Measurements from ENCODE around the gene MYO1F. TPM values are rescaled to one million over a fixed set of nuclear protein-coding genes. Genes with fewer than 3 reads are reported as not detected.
A peak's percentile ranks its signal among the peaks of the same experiment; 100 is the strongest.

The MYO1F gene
- polyA plus RNA-seq, 2 donors, result 2.5 to 7.9 TPM

- WGBS, 2 donors, result 83 to 86% methylated on average over 11 of the region's 11 CpGs
- Histone ChIP-seq H3K4me1 (ENCODE audit: control insufficient read depth in 2 of 2, insufficient read depth in 2 of 2, low read length in 1 of 2) (peaks cover 3 to 29% of the 10 kb centered on the region in 2 donors), H3K4me3 (ENCODE audit: low read depth in 1 of 2, low read length in 2 of 2) (no peak overlapping the region), H3K27ac (ENCODE audit: low read depth in 2 of 2, low read length in 1 of 2) (no peak overlapping the region), H3K9me3 (ENCODE audit: control insufficient read depth in 2 of 2, insufficient read depth in 1 of 2, low read depth in 1 of 2, low read length in 1 of 2) (no peaks in the 10 kb centered on the region), H3K27me3 (ENCODE audit: control insufficient read depth in 1 of 2, insufficient read depth in 2 of 2, low read length in 2 of 2) (no peaks in the 10 kb centered on the region), H3K36me3 (ENCODE audit: control insufficient read depth in 2 of 2, insufficient read depth in 2 of 2, low read length in 1 of 2) (peaks cover 24 to 45% of the 10 kb centered on the region in 2 donors)
Observed at GRCh38 chr19:8482696-8483095, 94.5 kb downstream of the MYO1F start.

GRCh38 chr19:8481616-8482015 lies 95.6 kb downstream of the MYO1F start:
- Histone ChIP-seq H3K36me3 (ENCODE audit: control insufficient read depth in 2 of 2, insufficient read depth in 2 of 2, low read length in 1 of 2) (peaks cover 20 to 38% of the 10 kb centered on the region in 2 donors), H3K9me3 (ENCODE audit: control insufficient read depth in 2 of 2, insufficient read depth in 1 of 2, low read depth in 1 of 2, low read length in 1 of 2) (no peaks in the 10 kb centered on the region), H3K4me1 (ENCODE audit: control insufficient read depth in 2 of 2, insufficient read depth in 2 of 2, low read length in 1 of 2) (peaks cover 3 to 25% of the 10 kb centered on the region in 2 donors), H3K4me3 (ENCODE audit: low read depth in 1 of 2, low read length in 2 of 2) (no peak overlapping the region), H3K27me3 (ENCODE audit: control insufficient read depth in 1 of 2, insufficient read depth in 2 of 2, low read length in 2 of 2) (no peaks in the 10 kb centered on the region), H3K27ac (ENCODE audit: low read depth in 2 of 2, low read length in 1 of 2) (peak overlapping the region; percentile 84 to 92)
- WGBS, 2 donors, result 43 to 66% methylated on average over 6 of the region's 6 CpGs

- H3K27ac ChIP-seq (ENCODE audit: low read depth in 2 of 2, low read length in 1 of 2), result peak overlapping the region; percentile 84 to 92
- no peaks in the 10 kb centered on the region for H3K27me3 ChIP-seq (ENCODE audit: control insufficient read depth in 1 of 2, insufficient read depth in 2 of 2, low read length in 2 of 2)
- peaks cover 20 to 36% of the 10 kb centered on the region in 2 donors for H3K36me3 ChIP-seq (ENCODE audit: control insufficient read depth in 2 of 2, insufficient read depth in 2 of 2, low read length in 1 of 2)
- WGBS, 2 donors, result 51 to 55% methylated on average over 11 of the region's 11 CpGs
- H3K4me1 ChIP-seq (ENCODE audit: control insufficient read depth in 2 of 2, insufficient read depth in 2 of 2, low read length in 1 of 2), result peaks cover 3 to 25% of the 10 kb centered on the region in 2 donors
- peak overlapping the region in 1 of 2 donors; percentile 4 for H3K4me3 ChIP-seq (ENCODE audit: low read depth in 1 of 2, low read length in 2 of 2)
- H3K9me3 ChIP-seq (ENCODE audit: control insufficient read depth in 2 of 2, insufficient read depth in 1 of 2, low read depth in 1 of 2, low read length in 1 of 2), result no peaks in the 10 kb centered on the region
Observed at GRCh38 chr19:8481201-8481600, 96.0 kb downstream of the MYO1F start.

GRCh38 chr19:8478598-8478997 lies 98.6 kb downstream of the MYO1F start:
- WGBS, 2 donors, result 60 to 64% methylated on average over 3 of the region's 3 CpGs
- no peak overlapping the region for H3K27ac ChIP-seq (ENCODE audit: low read depth in 2 of 2, low read length in 1 of 2)
- peaks cover 25 to 26% of the 10 kb centered on the region in 2 donors for H3K36me3 ChIP-seq (ENCODE audit: control insufficient read depth in 2 of 2, insufficient read depth in 2 of 2, low read length in 1 of 2)
- no peak overlapping the region for H3K4me3 ChIP-seq (ENCODE audit: low read depth in 1 of 2, low read length in 2 of 2)
- H3K9me3 ChIP-seq (ENCODE audit: control insufficient read depth in 2 of 2, insufficient read depth in 1 of 2, low read depth in 1 of 2, low read length in 1 of 2), result no peaks in the 10 kb centered on the region
- H3K27me3 ChIP-seq (ENCODE audit: control insufficient read depth in 1 of 2, insufficient read depth in 2 of 2, low read length in 2 of 2), result no peaks in the 10 kb centered on the region
- peaks cover 3 to 12% of the 10 kb centered on the region in 2 donors for H3K4me1 ChIP-seq (ENCODE audit: control insufficient read depth in 2 of 2, insufficient read depth in 2 of 2, low read length in 1 of 2)

GRCh38 chr19:8477889-8478288 lies 99.4 kb downstream of the MYO1F start:
- Histone ChIP-seq H3K9me3 (ENCODE audit: control insufficient read depth in 2 of 2, insufficient read depth in 1 of 2, low read depth in 1 of 2, low read length in 1 of 2) (no peaks in the 10 kb centered on the region), H3K4me3 (ENCODE audit: low read depth in 1 of 2, low read length in 2 of 2) (no peak overlapping the region), H3K27ac (ENCODE audit: low read depth in 2 of 2, low read length in 1 of 2) (no peak overlapping the region), H3K4me1 (ENCODE audit: control insufficient read depth in 2 of 2, insufficient read depth in 2 of 2, low read length in 1 of 2) (peaks cover 3 to 12% of the 10 kb centered on the region in 2 donors), H3K27me3 (ENCODE audit: control insufficient read depth in 1 of 2, insufficient read depth in 2 of 2, low read length in 2 of 2) (no peaks in the 10 kb centered on the region), H3K36me3 (ENCODE audit: control insufficient read depth in 2 of 2, insufficient read depth in 2 of 2, low read length in 1 of 2) (peaks cover 21 to 26% of the 10 kb centered on the region in 2 donors)
- 80 to 83% methylated on average over 4 of the region's 4 CpGs for WGBS, 2 donors

- H3K4me1 ChIP-seq (ENCODE audit: control insufficient read depth in 2 of 2, insufficient read depth in 2 of 2, low read length in 1 of 2), result peaks cover 3 to 6% of the 10 kb centered on the region in 2 donors
- peaks cover 25 to 29% of the 10 kb centered on the region in 2 donors for H3K36me3 ChIP-seq (ENCODE audit: control insufficient read depth in 2 of 2, insufficient read depth in 2 of 2, low read length in 1 of 2)
- H3K4me3 ChIP-seq (ENCODE audit: low read depth in 1 of 2, low read length in 2 of 2), result no peak overlapping the region
- 76 to 80% methylated on average over 8 of the region's 8 CpGs for WGBS, 2 donors
- no peaks in the 10 kb centered on the region for H3K9me3 ChIP-seq (ENCODE audit: control insufficient read depth in 2 of 2, insufficient read depth in 1 of 2, low read depth in 1 of 2, low read length in 1 of 2)
- H3K27ac ChIP-seq (ENCODE audit: low read depth in 2 of 2, low read length in 1 of 2), result no peak overlapping the region
- H3K27me3 ChIP-seq (ENCODE audit: control insufficient read depth in 1 of 2, insufficient read depth in 2 of 2, low read length in 2 of 2), result no peaks in the 10 kb centered on the region
Observed at GRCh38 chr19:8476524-8476923, 100.7 kb downstream of the MYO1F start.

- no peak overlapping the region for H3K27ac ChIP-seq (ENCODE audit: low read depth in 2 of 2, low read length in 1 of 2)
- peaks cover 32 to 34% of the 10 kb centered on the region in 2 donors for H3K36me3 ChIP-seq (ENCODE audit: control insufficient read depth in 2 of 2, insufficient read depth in 2 of 2, low read length in 1 of 2)
- H3K4me1 ChIP-seq (ENCODE audit: control insufficient read depth in 2 of 2, insufficient read depth in 2 of 2, low read length in 1 of 2), result no peaks in the 10 kb centered on the region
- H3K4me3 ChIP-seq (ENCODE audit: low read depth in 1 of 2, low read length in 2 of 2), result no peak overlapping the region
- WGBS, 2 donors, result 92 to 100% methylated on average over 1 of the region's 1 CpG
- H3K9me3 ChIP-seq (ENCODE audit: control insufficient read depth in 2 of 2, insufficient read depth in 1 of 2, low read depth in 1 of 2, low read length in 1 of 2), result no peaks in the 10 kb centered on the region
- H3K27me3 ChIP-seq (ENCODE audit: control insufficient read depth in 1 of 2, insufficient read depth in 2 of 2, low read length in 2 of 2), result no peaks in the 10 kb centered on the region
Observed at GRCh38 chr19:8475005-8475404, 102.2 kb downstream of the MYO1F start.

GRCh38 chr19:8473648-8474476 lies 103.4 kb downstream of the MYO1F start:
- Histone ChIP-seq H3K27me3 (ENCODE audit: control insufficient read depth in 1 of 2, insufficient read depth in 2 of 2, low read length in 2 of 2) (no peaks in the 10 kb centered on the region), H3K36me3 (ENCODE audit: control insufficient read depth in 2 of 2, insufficient read depth in 2 of 2, low read length in 1 of 2) (peaks cover 35 to 42% of the 10 kb centered on the region in 2 donors), H3K27ac (ENCODE audit: low read depth in 2 of 2, low read length in 1 of 2) (no peak overlapping the region), H3K4me3 (ENCODE audit: low read depth in 1 of 2, low read length in 2 of 2) (no peak overlapping the region), H3K4me1 (ENCODE audit: control insufficient read depth in 2 of 2, insufficient read depth in 2 of 2, low read length in 1 of 2) (no peaks in the 10 kb centered on the region), H3K9me3 (ENCODE audit: control insufficient read depth in 2 of 2, insufficient read depth in 1 of 2, low read depth in 1 of 2, low read length in 1 of 2) (no peaks in the 10 kb centered on the region)
- 79 to 82% methylated on average over 6 of the region's 6 CpGs for WGBS, 2 donors

Data from esophagus (tissue), 2 donors.